ENCODE results near the gene LGR6.

DNA sequence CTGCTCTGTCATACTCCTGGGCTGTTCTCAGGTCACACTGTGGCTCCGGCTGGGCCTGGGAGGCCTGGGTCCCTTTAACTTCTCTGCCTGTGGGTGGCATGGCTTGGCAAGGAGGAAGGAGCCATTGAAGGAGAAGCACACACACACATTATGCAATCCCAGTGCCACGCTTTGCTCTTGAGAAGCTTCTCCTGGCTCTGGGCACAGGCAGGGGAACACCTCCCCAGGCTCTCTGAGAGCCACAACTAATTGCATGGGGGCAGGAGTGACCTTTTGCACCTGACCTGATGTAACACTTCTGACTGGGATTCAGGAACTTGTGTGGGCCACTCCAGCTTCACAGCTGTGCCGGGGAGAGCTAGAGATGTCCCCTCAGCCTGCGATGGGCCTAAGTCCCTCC is 23.1 kb downstream of the LGR6 start:
- TF ChIP-seq, protein P1, sequence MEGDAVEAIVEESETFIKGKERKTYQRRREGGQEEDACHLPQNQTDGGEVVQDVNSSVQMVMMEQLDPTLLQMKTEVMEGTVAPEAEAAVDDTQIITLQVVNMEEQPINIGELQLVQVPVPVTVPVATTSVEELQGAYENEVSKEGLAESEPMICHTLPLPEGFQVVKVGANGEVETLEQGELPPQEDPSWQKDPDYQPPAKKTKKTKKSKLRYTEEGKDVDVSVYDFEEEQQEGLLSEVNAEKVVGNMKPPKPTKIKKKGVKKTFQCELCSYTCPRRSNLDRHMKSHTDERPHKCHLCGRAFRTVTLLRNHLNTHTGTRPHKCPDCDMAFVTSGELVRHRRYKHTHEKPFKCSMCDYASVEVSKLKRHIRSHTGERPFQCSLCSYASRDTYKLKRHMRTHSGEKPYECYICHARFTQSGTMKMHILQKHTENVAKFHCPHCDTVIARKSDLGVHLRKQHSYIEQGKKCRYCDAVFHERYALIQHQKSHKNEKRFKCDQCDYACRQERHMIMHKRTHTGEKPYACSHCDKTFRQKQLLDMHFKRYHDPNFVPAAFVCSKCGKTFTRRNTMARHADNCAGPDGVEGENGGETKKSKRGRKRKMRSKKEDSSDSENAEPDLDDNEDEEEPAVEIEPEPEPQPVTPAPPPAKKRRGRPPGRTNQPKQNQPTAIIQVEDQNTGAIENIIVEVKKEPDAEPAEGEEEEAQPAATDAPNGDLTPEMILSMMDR (IDR thresholded peaks at IDR 0.05) = no peak
- no peak for TF ChIP-seq POLR2AphosphoS5 (IDR thresholded peaks at IDR 0.05)

Data from suprapubic skin (tissue), 3 donors.